GM23248 (cell line): Measurements from ENCODE around the gene AGXT2. TPM values are rescaled to one million over a fixed set of nuclear protein-coding genes. Genes with fewer than 3 reads are reported as not detected.
A peak's percentile ranks its signal among the peaks of the same experiment; 100 is the strongest.

Experiments
- DNase-seq: peaks from one replicate; pipeline ENCODE4 v3.0.0-alpha.2; 2015
- H2AFZ ChIP-seq: fragments of 200-600 bp; sonication (generic); 2 replicates; pipeline ENCODE4 v1.6.1; 2016; ENCODE audit warnings: antibody characterized with exemption
- H3F3A ChIP-seq: fragments of 200-600 bp; sonication (generic); 2 replicates; pipeline ENCODE4 v1.6.1; 2016; ENCODE audit warnings: mild to moderate bottlenecking, antibody characterized with exemption, mixed run types; ENCODE audit not compliant: insufficient read depth
- H3K27ac ChIP-seq: fragments of 200-600 bp; sonication (generic); 2 replicates; pipeline ENCODE4 v1.5.1; 2016; ENCODE audit warnings: mild to moderate bottlenecking
- H3K27me3 ChIP-seq: fragments of 200-600 bp; sonication (generic); replicated peaks from 2 replicates; pipeline ENCODE4 v1.6.1; 2016; ENCODE audit warnings: mild to moderate bottlenecking; ENCODE audit not compliant: insufficient read depth
- H3K36me3 ChIP-seq: fragments of 200-600 bp; sonication (generic); 2 replicates; pipeline ENCODE4 v1.6.1; 2016; ENCODE audit warnings: low read depth, mild to moderate bottlenecking
- H3K4me1 ChIP-seq: fragments of 200-600 bp; sonication (generic); 2 replicates; pipeline ENCODE4 v1.6.1; 2016; ENCODE audit warnings: mild to moderate bottlenecking; ENCODE audit not compliant: insufficient read depth
- H3K4me2 ChIP-seq: fragments of 200-600 bp; sonication (generic); one replicate; pipeline ENCODE4 v1.6.1; 2016; ENCODE audit warnings: mild to moderate bottlenecking; ENCODE audit not compliant: unreplicated experiment
- H3K4me3 ChIP-seq: fragments of 200-600 bp; sonication (generic); 2 replicates; pipeline ENCODE4 v1.5.1; 2016; ENCODE audit warnings: mild to moderate bottlenecking
- H3K79me2 ChIP-seq: fragments of 200-600 bp; sonication (generic); 2 replicates; pipeline ENCODE4 v1.6.1; 2016; ENCODE audit warnings: mild to moderate bottlenecking; ENCODE audit not compliant: insufficient read depth
- H3K9ac ChIP-seq: fragments of 200-600 bp; sonication (generic); 2 replicates; pipeline ENCODE4 v1.6.1; 2016; ENCODE audit warnings: mild to moderate bottlenecking
- H3K9me2 ChIP-seq: fragments of 200-600 bp; sonication (generic); 2 replicates; pipeline ENCODE4 v1.6.1; 2016; ENCODE audit warnings: mixed run types, mild to moderate bottlenecking, moderate library complexity; ENCODE audit not compliant: insufficient read depth
- H3K9me3 ChIP-seq: fragments of 200-600 bp; sonication (generic); one replicate; pipeline ENCODE4 v1.6.1; 2017; ENCODE audit warnings: low read depth
- H4K20me1 ChIP-seq: fragments of 200-600 bp; sonication (generic); 2 replicates; pipeline ENCODE4 v1.6.0; 2016; ENCODE audit not compliant: insufficient read depth
- EZH2 ChIP-seq: fragments of 200-600 bp; sonication (generic); IDR thresholded peaks from 2 replicates; pipeline ENCODE4 v1.6.1; 2018; ENCODE audit warnings: antibody characterized with exemption, mild to moderate bottlenecking; ENCODE audit not compliant: insufficient read depth, poor library complexity, severe bottlenecking
- EZH2phosphoT487 ChIP-seq: fragments of 200-600 bp; sonication (generic); IDR thresholded peaks from 2 replicates; pipeline ENCODE4 v1.6.1; 2018; ENCODE audit warnings: antibody characterized with exemption, moderate library complexity, mild to moderate bottlenecking, low read depth; ENCODE audit not compliant: insufficient read depth
- WGBS, 2 experiments: methylation state at CpG; one replicate each; pipeline ENCODE4 v1.1.6; 2015 to 2017; ENCODE audit warnings: low lambda C conversion rate in 2 of 2, low coverage in 1 of 2; ENCODE audit errors: missing lambda C conversion rate in 2 of 2; 5-methylcytosine and 5-hydroxymethylcytosine counted together
- in situ Hi-C: fragments of 300-500 bp; cut with MboI; formaldehyde crosslinking; loops from 2 replicates; pipeline ENCODE4 v1.15.0; 2020
- polyA plus RNA-seq: library from polyadenylated mRNA; unstranded; fragments of >200 nt; fragmentation: Nextera tagmentation; extraction: Ambion mirVana; gene quantifications from 2 replicates; pipeline ENCODE4 v1.2.1, GENCODE V29; 2016
- total RNA-seq: library from RNA; depleted of rRNA; stranded (reverse); fragments of >200 nt; shearing (Covaris generic); gene quantifications from 2 replicates; pipeline ENCODE4 v1.2.3, GENCODE V29; 2014; rRNA removed

Gene AGXT2, protein sequence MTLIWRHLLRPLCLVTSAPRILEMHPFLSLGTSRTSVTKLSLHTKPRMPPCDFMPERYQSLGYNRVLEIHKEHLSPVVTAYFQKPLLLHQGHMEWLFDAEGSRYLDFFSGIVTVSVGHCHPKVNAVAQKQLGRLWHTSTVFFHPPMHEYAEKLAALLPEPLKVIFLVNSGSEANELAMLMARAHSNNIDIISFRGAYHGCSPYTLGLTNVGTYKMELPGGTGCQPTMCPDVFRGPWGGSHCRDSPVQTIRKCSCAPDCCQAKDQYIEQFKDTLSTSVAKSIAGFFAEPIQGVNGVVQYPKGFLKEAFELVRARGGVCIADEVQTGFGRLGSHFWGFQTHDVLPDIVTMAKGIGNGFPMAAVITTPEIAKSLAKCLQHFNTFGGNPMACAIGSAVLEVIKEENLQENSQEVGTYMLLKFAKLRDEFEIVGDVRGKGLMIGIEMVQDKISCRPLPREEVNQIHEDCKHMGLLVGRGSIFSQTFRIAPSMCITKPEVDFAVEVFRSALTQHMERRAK
- not detected in 2 replicates for total RNA-seq
- polyA plus RNA-seq, result not detected in 2 replicates

DNA sequence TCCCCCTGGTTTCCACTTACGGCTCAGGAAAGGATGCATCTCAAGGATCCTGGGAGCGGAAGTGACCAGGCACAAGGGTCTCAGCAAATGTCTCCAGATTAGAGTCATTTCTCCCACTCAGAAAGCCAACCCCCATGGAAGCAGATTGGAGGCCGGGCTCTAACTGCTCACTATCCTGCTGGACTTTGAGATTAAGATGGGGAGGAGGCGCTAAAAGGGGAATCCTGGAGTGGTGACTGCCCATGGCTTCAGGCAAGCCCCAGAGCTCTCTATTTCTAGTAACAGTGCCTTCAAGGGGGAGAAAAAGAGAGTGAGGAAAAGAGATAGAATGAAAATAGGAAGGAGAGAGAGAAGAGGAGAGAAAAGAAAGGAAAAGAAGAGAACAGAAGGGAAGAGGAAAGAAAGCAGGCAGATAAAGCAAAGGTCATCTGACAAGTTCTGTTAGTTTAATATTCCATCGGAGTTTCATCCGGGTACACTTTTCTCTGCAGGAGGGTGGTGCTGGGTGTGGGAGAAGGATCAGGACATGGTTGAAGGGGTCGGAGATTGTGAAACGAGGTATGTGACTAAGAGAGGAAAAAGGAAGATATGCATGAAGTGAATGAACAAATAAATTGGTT lies at the start of gene AGXT2:
Gene AGXT2 (minus strand): TSS at position 165 of the 620 bp plus-strand sequence. CDS start 57 bp downstream, at position 108.
- peak within 1 kb of the TSS; percentile 37; the same call in 1 of the 2 replicates for H3K9ac ChIP-seq
- peak within 1 kb of the TSS; percentile 82 for H3K27ac ChIP-seq
- no peak for DNase-seq
- no peak within 1 kb of the TSS for H2AFZ ChIP-seq
- no peaks in the 10 kb centered on the region for H3K79me2 ChIP-seq
- peaks cover 17% of the 10 kb centered on the region for H3K4me1 ChIP-seq
- no peaks in the 10 kb centered on the region for H4K20me1 ChIP-seq
- peak within 1 kb of the TSS; percentile 30 for H3K4me2 ChIP-seq
- no peaks in the 10 kb centered on the region for H3K36me3 ChIP-seq
- H3K4me3 ChIP-seq, result no peak within 1 kb of the TSS
- no peak for TF ChIP-seq EZH2
- TF ChIP-seq EZH2phosphoT487, result no peak
- H3F3A ChIP-seq, result peaks cover 11% of the 10 kb centered on the region
- no peaks in the 10 kb centered on the region for H3K9me2 ChIP-seq
- H3K9me3 ChIP-seq, result no peaks in the 10 kb centered on the region
- WGBS, 2 experiments, result 97 to 99% methylated on average over 8 of the region's 8 CpGs
- no peaks in the 10 kb centered on the region for H3K27me3 ChIP-seq
- in situ Hi-C loops, result no loop called here

DNA sequence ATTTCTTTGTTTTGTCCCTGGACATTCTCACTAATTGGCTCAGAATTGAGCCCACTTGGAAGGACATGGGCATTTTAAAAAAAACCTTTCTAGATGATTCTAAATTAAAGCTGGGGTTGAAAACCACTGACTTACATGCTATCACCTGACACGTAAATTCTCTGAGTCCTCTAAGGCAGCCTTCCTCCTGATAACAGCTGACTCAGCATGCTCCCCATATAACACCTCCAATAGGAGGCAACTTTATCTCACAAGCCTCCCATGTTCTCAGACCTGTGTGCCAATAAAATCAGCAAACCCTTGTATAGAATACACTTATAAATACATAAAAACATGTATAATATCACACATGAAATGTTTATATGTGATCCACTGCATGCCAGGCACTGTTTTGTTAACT lies 49.2 kb upstream of the AGXT2 start:
- Histone ChIP-seq H3K27ac (no peak overlapping the region), H3K79me2 (no peaks in the 10 kb centered on the region), H4K20me1 (no peaks in the 10 kb centered on the region), H3F3A (no peaks in the 10 kb centered on the region), H3K9ac (no peak overlapping the region), H3K9me2 (no peaks in the 10 kb centered on the region), H3K36me3 (no peaks in the 10 kb centered on the region), H2AFZ (no peak overlapping the region), H3K9me3 (no peaks in the 10 kb centered on the region), H3K27me3 (no peaks in the 10 kb centered on the region), H3K4me3 (no peak overlapping the region), H3K4me2 (no peak overlapping the region), H3K4me1 (no peaks in the 10 kb centered on the region)
- in situ Hi-C loops, result loop anchor here (10.0 to 25.0 kb wide), 4 partner anchors 88 to 828 kb away; no protein-coding TSS in a partner anchor
- DNase-seq, result no peak
- WGBS, 2 experiments, result 63 to 70% methylated on average over 1 of the region's 1 CpG
- no peak for TF ChIP-seq EZH2
- TF ChIP-seq EZH2phosphoT487, result no peak

DNA sequence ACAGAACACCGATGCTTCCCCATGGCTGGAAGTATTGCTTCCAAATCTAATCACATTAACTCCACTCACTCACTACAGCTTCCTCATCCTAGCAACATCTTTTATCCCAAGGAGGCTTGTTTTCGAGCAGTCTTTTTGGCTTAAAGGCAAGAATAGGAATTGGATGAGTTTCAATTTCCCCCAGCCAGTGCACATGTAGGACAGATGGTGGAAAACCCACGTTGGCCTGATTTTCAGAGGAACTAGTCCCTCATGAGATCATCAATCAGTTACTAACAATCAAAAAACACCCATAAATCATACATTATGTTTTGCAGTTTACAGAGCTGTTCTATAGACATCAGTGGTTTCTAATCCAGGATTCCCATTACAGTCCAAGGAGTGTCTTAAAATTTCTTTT lies 48.5 kb upstream of the AGXT2 start:
- Histone ChIP-seq H3K27ac (no peak overlapping the region), H3K4me2 (no peak overlapping the region), H4K20me1 (no peaks in the 10 kb centered on the region), H3K9ac (no peak overlapping the region), H3K36me3 (no peaks in the 10 kb centered on the region), H2AFZ (no peak overlapping the region), H3K4me3 (no peak overlapping the region), H3K27me3 (no peaks in the 10 kb centered on the region), H3F3A (no peaks in the 10 kb centered on the region), H3K79me2 (no peaks in the 10 kb centered on the region), H3K9me2 (no peaks in the 10 kb centered on the region), H3K9me3 (no peaks in the 10 kb centered on the region), H3K4me1 (no peaks in the 10 kb centered on the region)
- in situ Hi-C loops, result loop anchor here (10.0 to 25.0 kb wide), 4 partner anchors 89 to 829 kb away; no protein-coding TSS in a partner anchor
- no peak for TF ChIP-seq EZH2
- no peak for TF ChIP-seq EZH2phosphoT487
- 27 to 32% methylated on average over 3 of the region's 3 CpGs for WGBS, 2 experiments
- DNase-seq, result no peak

DNA sequence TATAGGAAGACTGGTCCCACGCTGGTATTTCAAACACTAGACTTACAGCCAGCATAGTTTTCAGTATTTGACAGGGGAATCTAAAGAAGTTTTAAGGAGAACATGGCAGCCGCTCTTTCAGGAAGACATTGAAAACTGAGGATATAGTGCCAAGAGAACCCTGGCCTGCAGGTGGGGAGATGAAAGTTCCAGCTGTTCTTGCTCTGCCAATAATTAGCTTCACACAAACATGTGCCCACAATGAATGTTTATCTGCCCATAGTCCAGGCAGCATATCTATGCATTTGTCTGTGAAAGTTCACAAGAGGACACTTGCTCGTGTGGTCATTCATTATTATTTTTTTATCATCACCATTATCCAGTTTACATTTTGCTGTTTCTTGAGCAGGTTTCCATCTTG lies 47.6 kb upstream of the AGXT2 start:
- Histone ChIP-seq H3K4me1 (no peaks in the 10 kb centered on the region), H3K79me2 (no peaks in the 10 kb centered on the region), H3K27ac (no peak overlapping the region), H3K4me2 (no peak overlapping the region), H3K27me3 (no peaks in the 10 kb centered on the region), H3K4me3 (no peak overlapping the region), H3K9me3 (no peaks in the 10 kb centered on the region), H2AFZ (no peak overlapping the region), H3K36me3 (no peaks in the 10 kb centered on the region), H4K20me1 (no peaks in the 10 kb centered on the region), H3K9ac (no peak overlapping the region), H3K9me2 (no peaks in the 10 kb centered on the region), H3F3A (no peaks in the 10 kb centered on the region)
- DNase-seq, result no peak
- WGBS, 2 experiments, result 87 to 88% methylated on average over 3 of the region's 3 CpGs
- in situ Hi-C loops, result loop anchor here (10.0 to 25.0 kb wide), 4 partner anchors 89 to 829 kb away; no protein-coding TSS in a partner anchor
- TF ChIP-seq EZH2, result no peak
- TF ChIP-seq EZH2phosphoT487, result no peak
